A549 treated with AZD2906 at 1 μM for 4 hours (cell line): Measurements from ENCODE around the gene SLC7A6OS. TPM values are rescaled to one million over a fixed set of nuclear protein-coding genes. Genes with fewer than 3 reads are reported as not detected.

Experiments used
- total RNA-seq: library from RNA; stranded (reverse); fragments of 200-300 nt; extraction: Qiagen RNA extraction; gene quantifications from 5 replicates; pipeline ENCODE4 v1.2.3, GENCODE V29; 2022

Gene SLC7A6OS
- total RNA-seq = 9.4 to 12.4 TPM (median 11.7 TPM) in 5 replicates

GRCh38 chr16:68310774-68311511, at the start of gene SLC7A6OS, which contains the start of gene PRMT7:
TSS of gene SLC7A6OS (minus strand) at chr16:68310946. CDS start at chr16:68310926, 20 bp downstream.
TSS of gene PRMT7 (plus strand) at chr16:68311019. CDS start at chr16:68315980, 4,961 bp downstream.

GRCh38 chr16:68264128-68265077, 46.3 kb downstream of the SLC7A6OS start, which contains the start of gene SLC7A6:
TSS of gene SLC7A6 (plus strand) at chr16:68264526. CDS start at chr16:68274727, 10,201 bp downstream.

Other genes starting within 250 kb of the SLC7A6OS start
- 12.2 to 15.0 TPM (median 14.4 TPM) in 5 replicates for gene NFATC3, start 225.6 kb downstream of the SLC7A6OS start, total RNA-seq
- gene ESRP2, start 74.8 kb downstream of the SLC7A6OS start, total RNA-seq = 0.05 to 0.18 TPM (median 0.10 TPM) in 5 replicates
- gene PLA2G15, start 65.6 kb downstream of the SLC7A6OS start, total RNA-seq = 15.0 to 16.6 TPM (median 15.1 TPM) in 5 replicates
- gene SLC7A6, start 46.4 kb downstream of the SLC7A6OS start, total RNA-seq = 29.4 to 34.5 TPM (median 31.3 TPM) in 5 replicates
- 26.1 to 32.0 TPM (median 30.2 TPM) in 5 replicates for gene PRMT7, start 73 bp upstream of the SLC7A6OS start, total RNA-seq
- gene SMPD3, start 137.6 kb upstream of the SLC7A6OS start, total RNA-seq = 0.08 to 0.20 TPM (median 0.13 TPM) in 5 replicates
- 6.4 to 10.4 TPM (median 8.9 TPM) in 5 replicates for gene ZFP90, start 228.3 kb upstream of the SLC7A6OS start, total RNA-seq